Measurements from ENCODE around the gene ST8SIA1.

- no peak for TF ChIP-seq EZH2 (IDR thresholded peaks at IDR 0.05)
- no peak for TF ChIP-seq POLR2AphosphoS5 (IDR thresholded peaks at IDR 0.05; ENCODE audit: borderline replicate concordance, low read depth, low read length)
- no peak for TF ChIP-seq FOXP2 (optimal IDR thresholded peaks at IDR 0.05; ENCODE audit: control extremely low read depth, extremely low read length, insufficient read depth)
Measured at GRCh38 chr12:22339691-22340090, 5.2 kb upstream of the ST8SIA1 start.

All from SK-N-MC (cell line).